DND-41 (cell line): ENCODE measurements around the gene UBE2A.

Experiments used
- ATAC-seq: fragments of 200-7000 bp; cut with Tn5 transposase; 3 replicates; pipeline ENCODE4 v1.9.1; 2021; ENCODE audit warnings: low read depth; ENCODE audit not compliant: insufficient read depth
- DNase-seq: peaks from one replicate; pipeline ENCODE4 v3.0.0-alpha.2; 2020
- H2AFZ ChIP-seq: 2 replicates; pipeline ENCODE4 v1.6.0; 2012; ENCODE audit warnings: low read depth, low read length
- H3K27ac ChIP-seq: 2 replicates; pipeline ENCODE4 v1.5.1; 2012; ENCODE audit warnings: low read length, inconsistent platforms
- H3K27me3 ChIP-seq: fragments of 200-600 bp; sonication (generic); 2 replicates; pipeline ENCODE4 v1.6.0; 2012; ENCODE audit warnings: low read length, mild to moderate bottlenecking, inconsistent platforms; ENCODE audit not compliant: insufficient read depth, poor library complexity
- H3K36me3 ChIP-seq: 2 replicates; pipeline ENCODE4 v1.5.1; 2012; ENCODE audit warnings: low read length, inconsistent platforms; ENCODE audit not compliant: insufficient read depth
- H3K4me1 ChIP-seq: 2 replicates; pipeline ENCODE4 v1.5.1; 2012; ENCODE audit warnings: mild to moderate bottlenecking, low read length; ENCODE audit not compliant: insufficient read depth
- H3K4me2 ChIP-seq: 2 replicates; pipeline ENCODE4 v1.6.0; 2012; ENCODE audit warnings: mild to moderate bottlenecking, moderate library complexity, low read length, inconsistent platforms; ENCODE audit not compliant: insufficient read depth
- H3K4me3 ChIP-seq, 2 experiments: fragments of 200-600 bp in 1 of 2; shearing (Covaris generic) in 1 of 2; 2 replicates each; pipeline ENCODE4 v1.5.1; 2012 to 2016; ENCODE audit warnings: inconsistent platforms in 2 of 2, low read length in 2 of 2, mild to moderate bottlenecking in 2 of 2, low read depth in 1 of 2, moderate library complexity in 1 of 2
- H3K79me2 ChIP-seq: 2 replicates; pipeline ENCODE4 v1.6.0; 2012; ENCODE audit warnings: low read length, inconsistent platforms; ENCODE audit not compliant: insufficient read depth
- H3K9ac ChIP-seq: 2 replicates; pipeline ENCODE4 v1.6.0; 2012; ENCODE audit warnings: low read depth, mild to moderate bottlenecking, inconsistent platforms, low read length, moderate library complexity
- H3K9me3 ChIP-seq: 2 replicates; pipeline ENCODE4 v1.5.1; 2012; ENCODE audit warnings: low read length, moderate library complexity, mild to moderate bottlenecking, inconsistent platforms; ENCODE audit not compliant: insufficient read depth, severe bottlenecking
- H4K20me1 ChIP-seq: 2 replicates; pipeline ENCODE4 v1.6.0; 2012; ENCODE audit warnings: low read length; ENCODE audit not compliant: insufficient read depth
- CTCF ChIP-seq: IDR thresholded peaks from 2 replicates; pipeline ENCODE4 v1.5.1; 2012; ENCODE audit warnings: borderline replicate concordance, low read length, moderate library complexity, mild to moderate bottlenecking; ENCODE audit not compliant: poor library complexity, severe bottlenecking; ENCODE audit errors: extremely low read depth
- EZH2 ChIP-seq: IDR thresholded peaks from 3 replicates; pipeline ENCODE4 v1.6.1; 2012; ENCODE audit warnings: borderline replicate concordance, low read depth, mild to moderate bottlenecking, moderate library complexity, low read length, inconsistent platforms; ENCODE audit not compliant: severe bottlenecking

UBE2A gene

DNA sequence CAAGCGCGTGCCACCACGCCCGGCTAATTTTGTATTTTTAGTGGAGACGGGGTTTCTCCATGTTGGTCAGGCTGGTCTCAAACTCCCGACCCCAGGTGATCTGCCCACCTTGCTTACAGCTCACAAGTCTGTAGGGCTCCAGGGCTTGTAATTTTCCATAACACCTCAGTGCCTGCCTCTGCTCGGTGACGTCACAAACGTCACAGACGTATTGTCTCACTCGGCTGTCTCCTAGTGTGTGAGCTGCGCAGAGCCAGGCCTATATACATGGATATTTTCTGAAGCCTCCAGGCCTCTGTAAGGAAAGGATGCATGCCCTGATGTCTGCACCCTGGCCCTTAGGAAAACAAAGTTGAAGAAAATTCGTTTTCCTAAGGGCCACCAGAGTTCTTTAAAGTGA lies 40.4 kb downstream of the UBE2A start:
- H3K9me3 ChIP-seq = no peaks in the 10 kb centered on the region

GRCh38 chrX:119617517-119618164 lies 43.3 kb downstream of the UBE2A start:
- no peak overlapping the region for H3K4me3 ChIP-seq
- H3K27me3 ChIP-seq = no peaks in the 10 kb centered on the region
- H3K4me2 ChIP-seq = no peak overlapping the region
- TF ChIP-seq EZH2 (no peak), CTCF (no peak)
- no peaks in the 10 kb centered on the region for H3K79me2 ChIP-seq
- no peaks in the 10 kb centered on the region for H4K20me1 ChIP-seq
- no peak overlapping the region for H2AFZ ChIP-seq
- ATAC-seq (no peak), DNase-seq (no peak)
- no peak overlapping the region for H3K27ac ChIP-seq
- H3K9ac ChIP-seq = no peak overlapping the region
- peaks cover 26% of the 10 kb centered on the region for H3K36me3 ChIP-seq
- no peaks in the 10 kb centered on the region for H3K9me3 ChIP-seq
- H3K4me1 ChIP-seq = no peaks in the 10 kb centered on the region

More for the DNA sequence above, 40.4 kb downstream of the UBE2A start:
- 0 out of 2 replicates have a peak, but pooled peaks cover 3% of the 10 kb centered on the region for H3K4me1 ChIP-seq
- no peak overlapping the region for H3K27ac ChIP-seq
- no peak overlapping the region for H3K4me3 ChIP-seq
- no peak overlapping the region for H3K9ac ChIP-seq
- peak; percentile 36; the same call in 2 of the 3 replicates for ATAC-seq
- no peak overlapping the region for H2AFZ ChIP-seq
- TF ChIP-seq EZH2 = no peak
- no peak for TF ChIP-seq CTCF
- no peaks in the 10 kb centered on the region for H3K79me2 ChIP-seq
- no peak overlapping the region for H3K4me2 ChIP-seq
- no peak for DNase-seq
- H3K36me3 ChIP-seq = peaks cover 12% of the 10 kb centered on the region; the same call in 1 of the 2 replicates
- no peaks in the 10 kb centered on the region for H4K20me1 ChIP-seq
- no peaks in the 10 kb centered on the region for H3K27me3 ChIP-seq

DNA sequence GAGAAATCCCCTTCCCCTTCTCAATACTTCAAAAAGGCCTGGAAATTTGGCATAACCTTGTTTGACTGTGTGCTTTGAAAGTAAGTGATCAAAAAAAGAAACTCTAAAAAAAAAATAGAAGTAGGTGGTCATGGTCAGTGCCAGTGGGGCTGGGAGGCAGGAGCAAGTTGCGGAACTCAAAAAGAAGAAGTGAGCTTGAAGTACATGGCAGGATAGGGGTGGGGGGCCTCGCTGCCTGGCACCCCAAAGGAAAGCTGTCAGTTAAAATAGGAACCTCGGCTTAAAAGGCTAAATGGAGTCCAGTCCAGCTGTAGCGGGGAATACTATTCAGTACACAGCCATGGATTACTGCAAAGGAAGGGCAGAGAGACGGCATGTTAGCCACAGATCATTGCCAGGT lies 44.1 kb downstream of the UBE2A start:
- H3K9me3 ChIP-seq = no peaks in the 10 kb centered on the region
- no peak overlapping the region for H2AFZ ChIP-seq
- no peak overlapping the region for H3K4me3 ChIP-seq
- no peak for ATAC-seq
- H3K36me3 ChIP-seq = peaks cover 34% of the 10 kb centered on the region
- H3K4me2 ChIP-seq = no peak overlapping the region
- no peaks in the 10 kb centered on the region for H3K4me1 ChIP-seq
- H3K9ac ChIP-seq = no peak overlapping the region
- no peak overlapping the region for H3K27ac ChIP-seq
- H3K79me2 ChIP-seq = no peaks in the 10 kb centered on the region
- H4K20me1 ChIP-seq = no peaks in the 10 kb centered on the region
- DNase-seq = no peak
- TF ChIP-seq CTCF (no peak), EZH2 (no peak)
- no peaks in the 10 kb centered on the region for H3K27me3 ChIP-seq
